ENCODE measurements around the gene RNF112. TPM values are rescaled to one million over a fixed set of nuclear protein-coding genes. Genes with fewer than 3 reads are reported as not detected.
"Not testable (repeated sequence)": the region's sequence is repeated elsewhere in the genome, so short reads cannot be mapped to it uniquely, and the experiment has no call there.

The RNF112 gene
- total and polyA plus RNA-seq, 2 of the 8 experiments (the other 6 are each of a cell fraction or from before 2014, with no cell fraction given), result 1.1 to 2.2 TPM

- no peak for TF ChIP-seq GABPA (IDR thresholded peaks at IDR 0.05; ENCODE audit: borderline replicate concordance, insufficient read depth, low read length)
Measured at GRCh38 chr17:19445105-19445504, 34.1 kb downstream of the RNF112 start (continued).

GRCh38 chr17:19446577-19446976, 35.5 kb downstream of the RNF112 start:
- not testable (repeated sequence) for H2AFZ ChIP-seq (ENCODE audit: low read length); FAIRE-seq; H2BK15ac ChIP-seq (ENCODE audit: low read length)

More at GRCh38 chr17:19446577-19446976, 35.5 kb downstream of the RNF112 start:
- H3K9me3 ChIP-seq (ENCODE audit: insufficient read depth in 2 of 2, low read depth in 1 of 2, low read length in 1 of 2), result peaks cover 15 to 18% of the 10 kb centered on the region in 2 experiments
- H3K79me2 ChIP-seq (ENCODE audit: control insufficient read depth in 1 of 2, insufficient read depth in 2 of 2, low read length in 2 of 2); H3K14ac ChIP-seq (ENCODE audit: insufficient read length); H4K8ac ChIP-seq (ENCODE audit: extremely low read depth, insufficient read depth, low read length); H3K9ac ChIP-seq (replicated peaks in 1 of 4; ENCODE audit: extremely low read depth in 1 of 4, low read depth in 3 of 4, low read length in 3 of 4); H3K4me2 ChIP-seq (ENCODE audit: insufficient read depth in 1 of 2, low read depth in 2 of 2, low read length in 2 of 2); H3K4me3 ChIP-seq (ENCODE audit: extremely low read depth in 1 of 4, insufficient read depth in 2 of 4, low read depth in 3 of 4, low read length in 4 of 4); DNase-seq (ENCODE audit: low read depth in 1 of 2, low spot score in 2 of 2); H3K27ac ChIP-seq (ENCODE audit: low read depth, low read length); H2AK5ac ChIP-seq (ENCODE audit: low read depth, low read length); H3K79me1 ChIP-seq (ENCODE audit: low read depth, low read length); H3K36me3 ChIP-seq (ENCODE audit: control insufficient read depth in 2 of 4, insufficient read depth in 4 of 4, low read length in 3 of 4); H2BK12ac ChIP-seq (ENCODE audit: low read depth, low read length); H3K27me3 ChIP-seq (replicated peaks in 1 of 4; ENCODE audit: control insufficient read depth in 3 of 4, extremely low read depth in 1 of 4, insufficient read depth in 3 of 4, low read length in 3 of 4); H3K4me1 ChIP-seq (replicated peaks in 1 of 4; ENCODE audit: control insufficient read depth in 3 of 4, insufficient read depth in 4 of 4, low read length in 3 of 4); H3K23ac ChIP-seq (ENCODE audit: insufficient read length); H2BK5ac ChIP-seq (ENCODE audit: low read depth, low read length); H4K20me1 ChIP-seq (replicated peaks in 1 of 2; ENCODE audit: control insufficient read depth in 1 of 2, insufficient read depth in 2 of 2, low read length in 2 of 2); H3K23me2 ChIP-seq (ENCODE audit: low read depth, low read length); H4K5ac ChIP-seq (ENCODE audit: insufficient read length, low read depth, low read length); H4K91ac ChIP-seq (replicated peaks; ENCODE audit: insufficient read length, low read length); H3K56ac ChIP-seq (replicated peaks; ENCODE audit: insufficient read length, low read depth, low read length); H2BK120ac ChIP-seq (replicated peaks; ENCODE audit: low read depth, low read length); H3K18ac ChIP-seq (ENCODE audit: extremely low read depth, low read length); H2BK20ac ChIP-seq (ENCODE audit: low read length); H3K4ac ChIP-seq (replicated peaks; ENCODE audit: insufficient read length, low read depth, low read length): not testable (repeated sequence)
- WGBS, 2 experiments (ENCODE audit: extremely low coverage in 1 of 2, insufficient coverage in 1 of 2, insufficient read length in 1 of 2, insufficient replicate concordance in 2 of 2, low coverage in 1 of 2, low lambda C conversion rate in 2 of 2, missing lambda C conversion rate in 1 of 2), result 97% methylated on average over 16 of the region's 26 CpGs; no CpG with 5 or more reads in 1 of the 2 experiments
- ChIA-PET CTCF (ENCODE audit: partially characterized antibody) (interaction anchor here (0.7 to 3.6 kb wide), 29 partner anchors 11 to 320 kb away, joined by 3 to 66 read pairs (median 6); partner anchors contain the start of genes B9D1, MAPK7 and RNF112), POLR2A (ENCODE audit: partially characterized antibody) (interaction anchor here (1.0 to 2.1 kb wide), 5 partner anchors 9 to 84 kb away, joined by 3 to 13 read pairs (median 7); partner anchors contain the start of gene B9D1)

Measured in H1 (cell line).